Measurements from ENCODE around the gene IDH3B.

Gene IDH3B

DNA sequence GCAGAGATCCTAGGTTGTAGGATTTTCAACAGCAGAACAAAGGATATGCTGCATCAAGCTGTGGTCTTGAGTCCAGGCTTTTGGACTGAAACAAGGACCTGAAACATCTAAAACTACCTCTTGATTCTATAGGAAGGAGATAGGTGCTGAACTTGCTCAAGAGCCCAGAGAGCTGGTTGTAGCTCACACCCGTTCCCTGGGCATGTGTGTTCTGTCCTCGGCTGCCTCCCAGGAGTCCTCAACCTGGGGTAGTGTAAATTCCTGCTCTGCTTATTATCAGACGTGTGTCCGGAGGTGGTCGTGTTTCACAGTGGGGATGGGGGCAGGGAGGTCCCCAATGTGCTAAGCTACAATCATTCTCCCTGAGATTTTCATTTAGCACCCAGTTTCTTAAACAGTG is 6.8 kb downstream of the IDH3B start:
- no peak for DNase-seq (ENCODE audit: low read depth in 2 of 2)

DNA sequence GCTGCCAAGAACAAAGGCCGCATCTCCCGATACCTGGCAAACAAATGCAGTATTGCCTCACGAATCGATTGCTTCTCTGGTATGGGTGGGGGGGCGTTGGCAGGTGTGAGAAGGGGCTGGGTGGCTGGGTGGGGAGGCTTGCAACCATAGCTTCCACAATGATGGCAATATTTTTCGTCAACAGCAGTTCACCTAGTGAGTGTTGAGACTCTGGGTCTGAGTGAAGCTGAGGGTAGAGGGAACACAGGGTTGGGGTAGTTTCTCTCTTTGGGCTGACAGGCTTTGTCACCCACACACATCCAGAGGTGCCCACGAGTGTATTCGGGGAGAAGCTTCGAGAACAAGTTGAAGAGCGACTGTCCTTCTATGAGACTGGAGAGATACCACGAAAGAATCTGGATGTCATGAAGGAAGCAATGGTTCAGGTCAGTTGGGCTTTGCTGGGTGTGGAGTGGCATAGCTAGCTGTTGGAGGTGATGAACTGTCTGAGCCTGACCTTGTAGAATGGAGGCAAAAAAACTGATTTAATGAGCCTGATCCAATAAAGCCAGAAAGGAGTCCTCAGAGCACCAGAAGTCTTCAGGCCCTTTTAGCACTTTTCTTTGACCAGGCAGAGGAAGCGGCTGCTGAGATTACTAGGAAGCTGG is 7.4 kb downstream of the IDH3B start:
- no peak for DNase-seq (ENCODE audit: low read depth in 2 of 2)

DNA sequence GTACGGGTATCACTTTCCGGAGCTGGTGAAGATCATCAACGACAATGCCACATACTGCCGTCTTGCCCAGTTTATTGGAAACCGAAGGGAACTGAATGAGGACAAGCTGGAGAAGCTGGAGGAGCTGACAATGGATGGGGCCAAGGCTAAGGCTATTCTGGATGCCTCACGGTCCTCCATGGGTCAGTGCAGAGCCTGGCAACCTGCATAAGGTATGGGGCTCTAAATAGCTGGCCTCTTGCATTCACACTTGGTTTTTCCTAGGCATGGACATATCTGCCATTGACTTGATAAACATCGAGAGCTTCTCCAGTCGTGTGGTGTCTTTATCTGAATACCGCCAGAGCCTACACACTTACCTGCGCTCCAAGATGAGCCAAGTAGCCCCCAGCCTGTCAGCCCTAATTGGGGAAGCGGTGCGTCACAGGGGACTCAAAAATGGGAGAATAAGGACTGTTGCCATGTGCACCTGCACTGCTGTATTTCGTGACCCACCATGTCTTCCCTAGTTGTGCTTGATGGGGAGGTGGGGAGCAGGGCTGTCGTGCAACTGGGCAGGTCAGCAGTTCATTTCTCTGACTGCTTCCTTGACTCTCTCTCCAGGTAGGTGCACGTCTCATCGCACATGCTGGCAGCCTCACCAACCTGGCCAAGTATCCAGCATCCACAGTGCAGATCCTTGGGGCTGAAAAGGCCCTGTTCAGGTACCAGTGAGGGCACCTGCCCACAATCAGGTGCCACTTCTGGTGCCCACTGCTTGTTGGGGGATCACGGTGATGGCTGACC is 8.5 kb downstream of the IDH3B start:
- DNase-seq (ENCODE audit: low read depth in 2 of 2) = no peak

DNA sequence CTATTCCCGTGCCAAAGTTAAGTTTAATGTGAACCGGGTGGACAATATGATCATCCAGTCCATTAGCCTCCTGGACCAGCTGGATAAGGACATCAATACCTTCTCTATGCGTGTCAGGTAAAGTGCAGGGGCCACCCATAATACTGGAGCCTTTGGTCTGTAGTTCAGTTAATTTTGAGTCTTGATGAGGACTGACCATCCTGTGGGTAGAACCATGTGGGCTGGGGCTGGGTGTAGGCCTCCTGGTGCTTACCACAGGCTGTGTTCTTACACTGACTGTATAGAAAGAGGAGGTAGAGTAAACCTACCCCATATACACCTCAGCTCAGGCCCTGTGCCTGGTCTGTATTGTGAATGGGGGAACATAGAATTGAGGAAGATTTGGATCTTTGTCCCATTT is 9.2 kb downstream of the IDH3B start:
- no peak for DNase-seq (ENCODE audit: low read depth in 2 of 2)

DNA sequence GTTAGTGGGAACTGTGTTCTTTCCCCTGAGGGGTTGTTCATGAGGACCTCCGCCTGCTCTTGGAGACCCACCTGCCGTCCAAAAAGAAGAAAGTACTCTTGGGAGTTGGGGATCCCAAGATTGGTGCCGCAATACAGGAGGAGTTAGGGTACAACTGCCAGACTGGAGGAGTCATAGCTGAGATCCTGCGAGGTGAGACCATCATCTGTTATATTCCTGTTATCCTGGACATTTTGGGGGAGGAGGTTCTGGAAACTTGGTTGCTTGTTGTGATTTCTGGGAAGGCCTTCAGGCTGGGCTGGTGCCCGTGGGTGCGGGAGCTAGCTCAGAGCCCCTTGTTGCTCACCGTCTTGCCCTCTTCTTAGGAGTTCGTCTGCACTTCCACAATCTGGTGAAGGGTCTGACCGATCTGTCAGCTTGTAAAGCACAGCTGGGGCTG is 9.6 kb downstream of the IDH3B start:
- DNase-seq (ENCODE audit: low read depth in 2 of 2) = no peak

DNA sequence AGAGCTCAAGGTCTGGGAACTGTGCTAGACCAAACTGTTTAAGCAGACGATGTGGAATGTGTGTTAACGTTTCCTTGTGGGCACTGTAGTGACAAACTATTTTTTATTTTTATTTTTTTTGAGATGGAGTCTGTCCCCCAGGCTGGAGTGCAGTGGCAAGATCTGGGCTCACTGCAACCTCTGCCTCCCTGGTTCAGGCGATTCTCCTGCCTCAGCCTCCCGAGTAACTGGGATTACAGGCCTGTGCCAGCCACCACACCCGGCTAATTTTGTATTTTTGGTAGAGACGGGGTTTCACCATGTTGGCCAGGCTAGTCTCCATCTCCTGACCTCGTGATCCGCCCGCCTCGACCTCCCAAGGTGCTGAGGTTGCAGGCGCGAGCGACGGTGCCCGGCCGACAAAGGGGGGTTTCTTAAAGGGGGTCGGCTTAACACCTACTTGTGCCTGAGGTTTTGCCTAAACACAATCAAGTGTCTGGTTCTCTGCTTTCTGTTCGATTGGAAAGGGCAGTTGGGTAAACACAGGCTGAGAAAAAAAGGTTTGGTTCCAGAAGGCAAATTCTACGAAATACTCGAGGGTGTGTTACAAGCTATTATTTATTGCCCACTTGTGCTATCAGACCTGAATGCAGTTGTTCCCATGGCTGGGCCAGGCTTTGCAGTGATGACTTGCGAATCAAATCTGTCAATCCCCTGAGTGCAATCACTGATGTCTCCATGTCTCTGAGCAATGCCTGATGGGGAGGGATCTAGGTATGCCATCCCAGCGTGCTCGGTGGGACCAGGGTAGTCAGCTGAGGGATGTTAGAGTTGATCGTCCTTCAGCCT is 10.2 kb downstream of the IDH3B start:
- DNase-seq (ENCODE audit: low read depth in 2 of 2) = no peak

DNA sequence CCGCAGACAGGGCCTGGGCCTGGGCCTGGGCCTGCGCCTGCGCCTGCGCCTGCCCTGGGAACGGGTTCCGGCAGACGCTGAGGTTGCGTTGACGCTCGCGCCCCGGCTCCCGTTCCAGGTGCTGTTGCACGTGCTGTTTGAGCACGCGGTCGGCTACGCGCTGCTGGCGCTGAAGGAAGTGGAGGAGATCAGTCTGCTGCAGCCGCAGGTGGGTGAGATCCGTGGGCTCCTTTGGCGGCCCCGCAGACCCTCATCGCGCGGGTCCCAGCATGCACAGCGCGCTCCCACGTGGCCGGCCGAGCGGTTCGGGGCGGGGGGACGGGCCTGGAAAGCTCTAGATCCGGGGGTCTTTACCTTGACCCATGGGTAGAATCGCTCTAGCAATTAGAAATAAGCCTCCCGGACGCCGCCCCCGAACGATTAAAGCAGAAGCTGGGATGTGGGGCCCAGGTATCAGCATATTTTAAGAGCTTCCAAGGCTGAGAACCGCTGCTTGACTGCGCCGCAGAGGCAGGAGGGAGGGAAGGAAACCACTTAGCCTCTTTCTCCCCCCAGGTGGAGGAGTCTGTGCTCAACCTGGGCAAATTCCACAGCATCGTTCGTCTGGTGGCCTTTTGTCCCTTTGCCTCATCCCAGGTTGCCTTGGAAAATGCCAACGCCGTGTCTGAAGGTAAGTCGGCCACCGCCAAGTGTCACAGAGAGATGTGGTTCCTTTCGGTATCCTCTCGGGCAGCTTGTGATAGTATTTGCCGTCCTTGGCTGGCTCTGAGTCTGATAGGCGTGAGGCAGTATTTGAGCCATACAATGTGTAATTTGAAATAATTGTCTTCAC is 11.1 kb downstream of the IDH3B start:
- DNase-seq (ENCODE audit: low read depth in 2 of 2) = no peak

DNA sequence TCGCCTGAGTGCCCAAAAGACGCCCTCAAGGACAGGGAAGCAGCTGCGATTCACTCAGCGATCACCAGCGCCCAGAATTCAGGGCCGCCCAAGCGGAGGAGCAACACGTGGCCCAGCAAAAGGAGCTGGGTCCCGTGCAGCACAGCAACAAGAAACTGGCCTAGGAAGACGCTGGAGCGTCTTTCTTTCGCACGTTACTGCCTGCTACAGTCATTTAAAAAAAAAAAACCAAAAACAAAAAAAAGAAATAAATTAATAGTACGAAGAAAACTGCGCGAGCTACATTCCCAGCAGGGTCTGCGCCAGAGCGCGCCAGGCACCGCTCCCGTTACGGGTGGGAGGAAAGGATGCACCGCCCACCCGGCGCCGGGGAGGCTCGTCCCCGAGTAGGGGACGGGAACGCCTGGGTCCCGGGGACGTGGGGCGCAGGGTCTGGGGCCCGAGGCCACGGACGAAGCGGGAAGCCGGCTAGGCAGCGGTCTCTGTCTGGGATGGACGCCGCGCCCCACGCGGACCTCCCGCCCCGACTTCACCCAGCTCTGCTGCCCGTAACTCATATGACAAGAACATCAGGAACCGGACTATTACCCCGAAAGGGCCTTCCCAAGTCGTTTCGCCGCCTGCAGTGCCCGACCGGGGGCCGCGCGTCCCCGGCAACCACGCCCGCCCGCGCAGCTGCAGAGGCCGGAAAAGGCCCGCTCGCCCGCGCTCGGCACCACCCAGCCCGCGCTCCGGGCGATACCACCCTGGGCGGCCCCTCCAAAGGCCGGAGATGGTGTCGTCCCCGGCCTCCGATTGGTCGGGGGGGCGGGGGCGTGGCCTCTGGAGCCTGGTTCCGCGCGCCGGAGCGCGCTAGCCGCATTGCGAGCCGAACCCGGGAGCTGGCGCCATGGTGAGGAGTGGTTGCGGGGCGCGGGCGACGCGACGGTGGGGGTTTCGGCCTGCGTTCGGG is 12.0 kb downstream of the IDH3B start, which contains the start of gene NOP56:
Gene NOP56 (plus strand): TSS at position 861 of the 952 bp plus-strand sequence. CDS start 29 bp downstream, at position 890.
- peak; percentile 88 to 89 for DNase-seq (ENCODE audit: low read depth in 2 of 2)

DNA sequence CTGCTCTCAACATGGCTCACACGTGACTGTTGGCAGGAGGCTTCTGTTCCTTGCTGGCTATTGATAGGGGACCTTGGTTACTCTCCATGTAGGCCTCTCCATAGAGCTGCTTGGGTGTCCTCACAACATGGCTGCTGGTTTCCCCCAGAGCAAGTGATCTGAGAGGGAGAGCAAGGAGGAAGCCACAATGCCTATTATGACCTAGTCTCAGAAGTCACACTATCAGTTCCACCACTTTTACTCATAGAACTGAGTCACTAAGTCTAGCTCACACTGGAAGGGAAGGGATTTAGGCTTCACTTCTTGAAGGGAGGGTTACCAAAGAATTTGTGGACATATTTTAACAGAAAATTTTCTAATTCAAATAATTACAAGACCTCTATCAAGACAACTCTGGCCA is 20.3 kb downstream of the IDH3B start:
- no peak for DNase-seq (ENCODE audit: low read depth in 2 of 2)

DNA sequence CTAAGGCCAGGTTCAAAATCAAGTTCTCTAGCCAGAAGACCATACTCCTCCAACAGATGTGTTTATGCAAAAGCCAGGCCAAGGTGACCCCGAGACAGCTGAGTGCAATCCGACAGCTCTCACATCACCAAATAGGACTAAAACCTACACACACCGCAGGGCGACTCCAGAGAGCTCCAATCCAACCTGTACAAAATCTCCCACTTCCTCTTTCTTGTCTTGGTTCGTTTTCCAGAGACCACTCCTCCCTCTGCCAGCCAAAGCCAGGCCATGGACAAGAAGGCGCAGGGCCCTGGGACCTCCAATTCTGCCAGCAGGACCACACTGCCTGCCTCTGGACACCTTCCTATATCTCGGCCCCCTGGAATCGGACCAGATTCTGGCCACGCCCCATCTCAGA is 23.1 kb downstream of the IDH3B start:
- no peak for DNase-seq (ENCODE audit: low read depth in 2 of 2)

DNA sequence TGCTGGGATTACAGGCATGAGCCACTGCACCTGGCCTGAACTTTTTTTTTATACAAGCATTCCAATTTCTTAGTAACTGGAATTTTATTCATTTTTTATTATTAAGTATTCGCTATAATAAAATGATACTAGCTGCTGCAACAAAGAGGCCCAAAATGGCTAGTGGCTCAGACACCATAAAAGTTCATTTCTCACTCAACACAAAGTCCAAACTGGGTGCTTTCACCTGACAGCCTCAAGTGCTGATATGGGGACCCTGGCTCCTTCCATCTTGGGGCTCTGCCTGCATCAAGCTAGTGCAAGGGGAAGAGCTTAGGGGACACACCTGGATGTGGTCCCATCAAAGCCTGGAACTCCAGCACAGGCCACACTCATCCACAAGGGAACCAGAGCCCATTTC is 23.8 kb downstream of the IDH3B start:
- no peak for DNase-seq (ENCODE audit: low read depth in 2 of 2)

DNA sequence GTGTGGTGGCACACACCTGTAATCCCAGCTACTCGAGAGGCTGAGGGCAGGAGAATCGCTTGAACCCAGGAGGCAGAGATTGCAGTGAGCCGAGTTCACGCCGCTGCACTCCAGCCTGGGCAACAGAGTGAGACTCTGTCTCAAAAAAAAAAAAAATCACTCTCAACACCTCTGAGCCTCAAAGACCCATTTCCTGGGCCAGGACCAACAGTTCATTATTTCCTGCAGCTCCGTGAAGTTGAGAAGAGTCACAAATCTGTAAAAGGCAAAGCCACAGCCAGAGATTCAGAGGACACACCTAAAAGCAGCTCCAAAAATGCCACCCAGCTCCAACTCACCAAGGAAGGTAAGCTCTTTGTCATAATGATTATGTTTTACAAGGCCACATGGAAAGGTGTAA is 26.8 kb downstream of the IDH3B start:
- no peak for DNase-seq (ENCODE audit: low read depth in 2 of 2)

DNA sequence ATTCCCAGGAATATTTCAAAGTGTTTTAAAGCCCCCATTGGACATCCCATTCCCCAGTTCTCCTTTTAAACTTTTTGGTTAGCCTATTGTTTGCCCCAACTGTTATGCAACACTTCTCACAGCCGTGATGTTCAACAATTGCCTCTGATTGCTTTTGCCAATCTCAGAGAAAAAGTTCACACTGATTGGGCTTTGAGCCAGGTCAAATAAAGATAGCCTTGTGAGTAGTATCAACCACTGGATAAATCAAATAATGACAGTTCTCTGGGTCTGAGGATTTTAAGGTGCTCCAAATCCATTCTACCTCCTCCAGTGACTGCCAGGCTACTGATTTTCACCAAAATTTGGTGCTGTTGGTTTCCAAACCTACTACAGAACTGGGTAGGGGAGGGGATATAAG is 30.6 kb downstream of the IDH3B start:
- no peak for DNase-seq (ENCODE audit: low read depth in 2 of 2)

DNA sequence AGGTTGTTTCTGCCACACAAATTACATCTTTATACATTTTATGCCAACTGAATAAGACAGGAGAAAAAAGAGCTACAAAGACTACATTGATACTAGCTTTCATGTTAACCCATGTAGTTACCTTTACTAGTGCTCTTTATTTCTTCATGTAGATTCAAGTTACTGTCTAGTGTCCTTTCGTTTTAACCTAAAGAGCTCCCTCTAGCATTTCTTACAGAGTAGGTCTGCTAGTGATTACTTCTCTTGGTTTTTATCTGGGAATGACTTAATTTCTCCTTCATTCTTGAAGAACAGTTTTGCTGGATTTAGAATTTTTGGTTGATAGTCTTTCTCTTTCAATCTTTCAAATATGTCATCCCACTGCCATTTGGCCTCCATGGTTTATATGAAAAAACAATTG is 32.8 kb downstream of the IDH3B start:
- no peak for DNase-seq (ENCODE audit: low read depth in 2 of 2)

DNA sequence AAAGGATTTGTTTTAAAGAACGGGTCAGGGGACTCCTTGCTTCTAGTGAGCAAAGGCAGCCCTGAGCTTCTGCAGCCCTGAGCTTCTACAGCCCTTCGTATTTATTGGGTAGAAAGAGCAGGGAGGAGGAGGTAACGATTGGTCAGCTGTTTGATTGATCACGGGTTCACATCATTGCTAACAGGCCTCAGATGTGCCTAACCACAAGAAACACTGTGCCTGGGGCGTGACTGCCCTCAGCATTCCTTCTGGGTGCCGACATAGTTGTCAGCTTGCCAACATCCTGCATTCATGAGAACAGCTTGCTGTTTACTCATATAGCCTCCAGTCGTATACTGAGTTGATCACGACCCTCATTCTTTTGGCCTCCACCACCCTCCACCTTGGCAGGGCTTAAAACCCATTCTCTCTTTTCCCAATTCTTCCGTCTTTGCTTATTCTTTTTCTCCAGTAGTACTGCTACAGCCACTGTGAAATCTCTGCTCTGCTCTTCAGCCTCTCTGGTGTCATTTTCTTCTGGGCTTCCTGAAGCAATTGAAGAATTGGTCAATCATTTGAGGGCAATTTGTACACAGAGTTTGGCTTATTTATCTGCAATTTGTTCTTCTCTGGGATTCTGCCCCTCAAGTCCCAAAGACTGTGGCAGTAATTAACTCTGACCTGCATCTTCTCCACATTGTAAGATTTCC is 37.0 kb downstream of the IDH3B start:
- no peak for DNase-seq (ENCODE audit: low read depth in 2 of 2)

DNA sequence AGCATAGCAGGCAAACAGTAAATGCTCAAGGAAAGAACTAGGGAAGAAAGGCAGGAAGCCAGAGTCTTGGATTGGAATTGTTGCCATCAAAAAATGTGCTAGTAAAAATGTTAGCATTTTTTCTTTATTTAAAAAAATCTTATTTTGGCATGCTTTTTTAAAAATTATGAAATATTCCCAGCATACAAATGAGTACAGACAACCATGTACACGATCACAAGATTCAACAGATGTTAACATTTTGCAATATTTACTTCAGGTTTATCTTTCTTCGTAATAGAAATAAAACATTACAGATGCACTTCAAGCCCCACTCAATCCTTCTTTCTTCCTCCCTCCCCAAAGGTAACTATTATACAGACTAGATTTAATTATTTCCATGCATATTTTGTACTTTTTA is 39.0 kb downstream of the IDH3B start:
- no peak for DNase-seq (ENCODE audit: low read depth in 2 of 2)

DNA sequence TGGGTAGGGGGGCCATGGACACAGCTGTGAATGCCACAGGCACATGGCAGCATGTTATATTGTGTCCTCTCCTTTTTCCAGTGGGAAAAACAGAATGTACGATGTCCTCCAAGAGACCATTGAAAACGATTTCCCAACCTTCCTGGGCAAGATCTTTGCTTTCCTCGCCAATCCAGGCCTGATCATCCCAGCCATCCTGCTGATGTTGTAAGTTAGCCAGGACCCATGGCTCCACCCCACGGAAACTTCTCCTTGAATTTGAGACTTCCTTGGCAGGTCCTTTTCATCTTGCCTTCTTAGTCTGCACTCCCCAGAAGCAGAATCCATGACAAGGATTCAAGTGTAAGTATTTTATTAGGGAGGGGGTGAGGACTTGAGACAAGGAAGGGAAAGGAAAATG is 39.8 kb downstream of the IDH3B start:
- DNase-seq (ENCODE audit: low read depth in 2 of 2) = no peak

DNA sequence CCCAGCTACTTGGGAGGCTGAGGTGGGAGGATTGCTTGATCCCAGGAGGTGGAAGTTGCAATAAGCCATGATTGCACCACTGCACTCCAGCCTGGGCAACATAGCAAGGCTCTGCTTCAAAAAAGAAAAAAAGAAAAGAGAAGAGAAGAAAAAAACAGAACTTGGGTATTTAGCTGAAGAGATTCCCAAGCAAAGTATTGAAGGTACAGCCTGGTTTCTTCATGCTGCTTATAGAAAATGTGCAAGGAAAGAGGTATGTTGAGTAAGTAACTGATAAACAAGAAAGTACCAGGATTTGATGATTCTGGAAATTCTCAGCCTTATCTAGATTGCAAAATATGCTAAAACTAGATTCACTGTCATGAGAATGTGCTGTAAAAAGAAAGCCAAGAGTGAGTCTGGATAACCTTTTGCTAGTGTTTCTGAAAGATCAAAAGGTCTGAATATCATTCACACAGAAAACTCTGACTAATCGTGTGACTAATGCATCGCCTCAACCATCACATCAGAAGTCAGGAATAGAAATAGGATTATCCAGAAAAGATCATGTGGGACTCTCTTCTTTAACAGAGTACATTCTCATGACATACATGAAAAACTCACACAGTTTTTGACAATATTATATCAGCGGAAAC is 43.9 kb downstream of the IDH3B start:
- DNase-seq (ENCODE audit: low read depth in 2 of 2) = no peak

DNA sequence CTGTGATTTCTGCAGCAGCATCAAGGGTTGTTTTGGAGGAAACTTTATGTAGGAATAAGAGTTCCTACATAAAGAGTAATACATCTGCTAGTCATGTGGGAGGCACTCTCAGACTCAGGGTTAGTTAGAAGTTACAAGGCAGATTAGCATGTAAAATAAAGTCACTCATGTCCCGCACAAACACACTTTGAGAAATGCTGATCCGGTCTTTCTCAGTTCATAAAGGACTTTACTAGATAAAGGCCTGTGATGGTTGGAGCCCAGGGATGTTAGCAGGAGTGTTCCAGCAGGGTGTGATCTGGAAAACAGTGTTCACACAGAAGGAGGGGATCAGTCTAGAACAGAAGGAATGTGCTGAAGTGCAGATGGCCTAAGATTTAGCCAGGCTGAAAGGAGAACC is 44.7 kb downstream of the IDH3B start:
- DNase-seq (ENCODE audit: low read depth in 2 of 2) = no peak

All from stimulated activated CD8-positive, alpha-beta memory T cell treated with anti-CD3 and anti-CD28 coated beads, Interleukin-7, amount 100 ng/mL, for 1 hour (primary cell).